ENCODE data around the gene ZFAND2A. TPM values are rescaled to one million over a fixed set of nuclear protein-coding genes. Genes with fewer than 3 reads are reported as not detected.

ZFAND2A gene
- total RNA-seq, 1 experiment from 2014 or later: 19.1 TPM

GRCh38 chr7:1168422-1168821 is 8.4 kb upstream of the ZFAND2A start:
- DNase-seq (ENCODE audit: low read depth, low spot score) (no peak), ATAC-seq (no peak)
- POLR2A ChIA-PET: no interaction called here
- no peak overlapping the region for H2AFZ ChIP-seq (ENCODE audit: low read depth, low read length, poor library complexity, severe bottlenecking)
- H3K9ac ChIP-seq (ENCODE audit: low read length): no peak overlapping the region
- H3K27me3 ChIP-seq (ENCODE audit: insufficient read depth, low read length): no peaks in the 10 kb centered on the region
- no peaks in the 10 kb centered on the region for H3K79me2 ChIP-seq (ENCODE audit: insufficient read depth, low read length)
- intact Hi-C loops (cut with micrococcal nuclease): no loop called here
- no peak for TF ChIP-seq JUND (IDR thresholded peaks at IDR 0.05)
- no peak for TF ChIP-seq ELF1 (IDR thresholded peaks at IDR 0.05; ENCODE audit: borderline replicate concordance, low read depth)
- no peak for TF ChIP-seq CEBPB (IDR thresholded peaks at IDR 0.05; ENCODE audit: low read depth)
- TF ChIP-seq, protein P1, sequence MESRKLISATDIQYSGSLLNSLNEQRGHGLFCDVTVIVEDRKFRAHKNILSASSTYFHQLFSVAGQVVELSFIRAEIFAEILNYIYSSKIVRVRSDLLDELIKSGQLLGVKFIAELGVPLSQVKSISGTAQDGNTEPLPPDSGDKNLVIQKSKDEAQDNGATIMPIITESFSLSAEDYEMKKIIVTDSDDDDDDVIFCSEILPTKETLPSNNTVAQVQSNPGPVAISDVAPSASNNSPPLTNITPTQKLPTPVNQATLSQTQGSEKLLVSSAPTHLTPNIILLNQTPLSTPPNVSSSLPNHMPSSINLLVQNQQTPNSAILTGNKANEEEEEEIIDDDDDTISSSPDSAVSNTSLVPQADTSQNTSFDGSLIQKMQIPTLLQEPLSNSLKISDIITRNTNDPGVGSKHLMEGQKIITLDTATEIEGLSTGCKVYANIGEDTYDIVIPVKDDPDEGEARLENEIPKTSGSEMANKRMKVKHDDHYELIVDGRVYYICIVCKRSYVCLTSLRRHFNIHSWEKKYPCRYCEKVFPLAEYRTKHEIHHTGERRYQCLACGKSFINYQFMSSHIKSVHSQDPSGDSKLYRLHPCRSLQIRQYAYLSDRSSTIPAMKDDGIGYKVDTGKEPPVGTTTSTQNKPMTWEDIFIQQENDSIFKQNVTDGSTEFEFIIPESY (IDR thresholded peaks at IDR 0.05; ENCODE audit: extremely low read depth, insufficient replicate concordance, low read length): no peak
- no peak for TF ChIP-seq SIN3A (IDR thresholded peaks at IDR 0.05; ENCODE audit: low read depth)
- TF ChIP-seq TCF7L2 (IDR thresholded peaks at IDR 0.05; ENCODE audit: borderline replicate concordance, extremely low read depth, insufficient read depth, insufficient read length): no peak
- no peak for TF ChIP-seq FOSL1 (IDR thresholded peaks at IDR 0.05; ENCODE audit: low read depth)
- TF ChIP-seq SRF (IDR thresholded peaks at IDR 0.05; ENCODE audit: low read depth): no peak
- TF ChIP-seq RAD21 (IDR thresholded peaks at IDR 0.05; ENCODE audit: low read depth): no peak
- TF ChIP-seq CBX3 (IDR thresholded peaks at IDR 0.05; ENCODE audit: low read depth): no peak
- H4K20me1 ChIP-seq (ENCODE audit: insufficient read depth): no peaks in the 10 kb centered on the region
- H3K27ac ChIP-seq (ENCODE audit: low read depth, low read length): no peak overlapping the region
- H3K9me2 ChIP-seq (ENCODE audit: insufficient read depth): no peaks in the 10 kb centered on the region
- CTCF ChIA-PET: no interaction called here
- H3K4me2 ChIP-seq (ENCODE audit: low read length): no peak overlapping the region
- H3K4me3 ChIP-seq (replicated peaks in 1 of 2; ENCODE audit: low read depth in 1 of 2, low read length in 2 of 2): no peak overlapping the region
- no TSS peak for BruUV-seq (replicated peaks)
- RAD21 ChIA-PET (ENCODE audit: low non-redundant PET in 1 of 2, low total read pairs in 2 of 2, uncharacterized antibody in 2 of 2, unreplicated experiment in 2 of 2): no interaction called here
- peaks cover 0 to 3% of the 10 kb centered on the region in 2 experiments; a peak in 1 of 4 replicates for H3K9me3 ChIP-seq (ENCODE audit: control insufficient read depth in 1 of 2, insufficient read depth in 1 of 2, low read depth in 1 of 2, low read length in 2 of 2)
- H3K4me1 ChIP-seq (ENCODE audit: control insufficient read depth in 1 of 2, insufficient read depth in 2 of 2, low read length in 2 of 2): no peaks in the 10 kb centered on the region
- no peaks in the 10 kb centered on the region for H3K36me3 ChIP-seq (ENCODE audit: control insufficient read depth in 1 of 2, insufficient read depth in 2 of 2, low read length in 2 of 2)

DNA sequence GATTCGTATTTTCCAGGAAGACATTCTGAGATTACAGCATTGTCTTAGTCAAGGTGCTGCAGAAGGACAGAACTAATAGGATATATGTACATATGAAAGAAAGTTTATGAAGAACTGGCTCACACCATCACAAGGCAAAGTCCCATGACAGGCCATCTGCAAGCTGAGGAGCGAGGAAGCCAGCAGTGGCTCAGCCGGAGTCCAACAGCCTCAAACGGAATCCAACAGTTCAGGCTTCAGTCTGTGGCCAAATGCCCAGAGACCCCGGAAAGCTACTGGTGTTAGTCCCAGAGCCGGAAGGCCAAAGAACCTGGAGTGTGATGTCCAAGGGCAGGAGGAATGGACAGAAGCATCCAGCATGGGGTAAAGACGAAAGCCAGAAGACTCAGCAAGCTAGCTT is 4.4 kb upstream of the ZFAND2A start:
- no peak overlapping the region for H3K4me3 ChIP-seq (replicated peaks in 1 of 2; ENCODE audit: low read depth in 1 of 2, low read length in 2 of 2)
- H3K9me3 ChIP-seq (ENCODE audit: control insufficient read depth in 1 of 2, insufficient read depth in 1 of 2, low read depth in 1 of 2, low read length in 2 of 2): no peaks in the 10 kb centered on the region
- H3K4me2 ChIP-seq (ENCODE audit: low read length): no peak overlapping the region
- H4K20me1 ChIP-seq (ENCODE audit: insufficient read depth): no peaks in the 10 kb centered on the region
- peaks cover 20% of the 10 kb centered on the region; the same call in 1 of the 2 replicates for H3K79me2 ChIP-seq (ENCODE audit: insufficient read depth, low read length)
- CTCF ChIA-PET: no interaction called here
- no peak overlapping the region for H3K9ac ChIP-seq (ENCODE audit: low read length)
- intact Hi-C loops (cut with micrococcal nuclease): no loop called here
- no TSS peak for BruUV-seq (replicated peaks)
- no peaks in the 10 kb centered on the region for H3K36me3 ChIP-seq (ENCODE audit: control insufficient read depth in 1 of 2, insufficient read depth in 2 of 2, low read length in 2 of 2)
- no peaks in the 10 kb centered on the region for H3K27me3 ChIP-seq (ENCODE audit: insufficient read depth, low read length)
- H3K27ac ChIP-seq (ENCODE audit: low read depth, low read length): no peak overlapping the region
- RAD21 ChIA-PET (ENCODE audit: low non-redundant PET in 1 of 2, low total read pairs in 2 of 2, uncharacterized antibody in 2 of 2, unreplicated experiment in 2 of 2): no interaction called here
- H3K4me1 ChIP-seq (ENCODE audit: control insufficient read depth in 1 of 2, insufficient read depth in 2 of 2, low read length in 2 of 2): peaks cover 0 to 8% of the 10 kb centered on the region in 2 experiments; a peak in 1 of 4 replicates
- no peaks in the 10 kb centered on the region for H3K9me2 ChIP-seq (ENCODE audit: insufficient read depth)
- no peak for ATAC-seq
- DNase-seq (ENCODE audit: low read depth, low spot score): no peak
- POLR2A ChIA-PET: no interaction called here
- no peak overlapping the region for H2AFZ ChIP-seq (ENCODE audit: low read depth, low read length, poor library complexity, severe bottlenecking)
- no peak for TF ChIP-seq EGR1 (IDR thresholded peaks at IDR 0.05; ENCODE audit: low read depth)
- TF ChIP-seq POLR2AphosphoS5 (IDR thresholded peaks at IDR 0.05; ENCODE audit: low read depth, low read length): no peak
- TF ChIP-seq ZNF274 (IDR thresholded peaks at IDR 0.05; ENCODE audit: low read depth, low read length): no peak
- TF ChIP-seq SRF (IDR thresholded peaks at IDR 0.05; ENCODE audit: low read depth): no peak
- no peak for TF ChIP-seq REST (IDR thresholded peaks at IDR 0.05; ENCODE audit: low read depth)
- no peak for TF ChIP-seq ZFX (IDR thresholded peaks at IDR 0.05)

Measured in HCT116 (cell line).